SH-SY5Y (cell line): ENCODE data around the gene IPO5.

Experiments used
- GATA2 ChIP-seq: IDR thresholded peaks from 2 replicates; pipeline ENCODE4 v1.6.1; 2011; ENCODE audit warnings: mild to moderate bottlenecking, low read depth, low read length
- GATA3 ChIP-seq: IDR thresholded peaks from 2 replicates; pipeline ENCODE4 v1.6.1; 2011; ENCODE audit warnings: low read depth, mild to moderate bottlenecking, low read length, moderate library complexity

DNA sequence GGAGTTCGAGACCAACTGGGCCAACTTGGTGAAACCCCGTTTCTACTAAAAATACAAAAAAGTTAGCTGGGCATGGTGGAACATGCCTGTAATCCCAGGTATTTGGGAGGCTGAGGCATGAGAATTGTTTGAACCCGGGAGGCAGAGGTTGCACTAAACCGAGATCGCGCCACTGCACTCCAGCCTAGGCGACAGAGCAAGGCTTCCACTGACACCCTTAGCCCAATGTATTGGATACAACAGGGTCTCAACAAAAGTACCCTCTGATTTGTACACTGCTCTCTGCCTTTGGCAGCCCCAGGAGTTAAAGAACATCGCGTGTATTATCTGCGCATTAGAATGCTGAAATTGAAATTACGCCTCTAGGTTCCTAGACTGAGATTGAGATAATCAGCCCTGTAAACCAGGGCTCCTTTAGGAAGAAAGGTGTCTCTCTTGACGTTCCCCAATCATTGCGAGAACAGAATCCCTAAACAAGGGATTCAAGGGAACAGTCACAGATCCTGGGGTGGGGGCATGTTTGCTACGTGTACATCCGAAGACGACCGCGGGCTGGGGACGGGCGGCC, 21.9 kb downstream of the IPO5 start:
- TF ChIP-seq GATA2 = no peak
- no peak for TF ChIP-seq GATA3
